HG03558 (cell line): ENCODE data around the gene C1QTNF9.
"Not testable (repeated sequence)": the region's sequence is repeated elsewhere in the genome, so short reads cannot be mapped to it uniquely, and the experiment has no call there.

ENCODE experiments used
- ATAC-seq: cut with Tn5 transposase; IDR thresholded peaks from one replicate; pipeline ENCODE4 v1.9.1; 2021; ENCODE audit warnings: moderate number of reproducible peaks; ENCODE audit not compliant: unreplicated experiment; ENCODE audit errors: extremely low read depth

Gene C1QTNF9

DNA sequence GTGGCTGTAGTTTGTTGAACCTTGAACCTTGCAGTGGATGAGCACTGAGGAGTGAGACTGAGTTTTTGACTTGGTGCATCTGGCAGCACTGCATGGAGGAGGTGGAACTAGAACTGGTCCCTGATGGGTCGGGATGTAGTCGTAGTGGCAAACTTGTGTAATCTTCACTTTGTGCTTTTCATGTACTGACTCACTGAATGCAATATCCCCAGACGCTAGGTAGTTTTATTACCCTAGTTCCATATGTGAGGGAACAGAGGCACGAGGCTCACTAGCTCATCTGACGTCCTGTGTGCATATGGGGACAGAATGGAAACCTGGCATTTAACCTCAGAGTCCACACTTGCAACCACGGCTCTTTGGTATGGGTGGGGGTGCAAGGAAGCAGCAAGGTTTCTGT, 10.3 kb downstream of the C1QTNF9 start:
- not testable (repeated sequence) for ATAC-seq

DNA sequence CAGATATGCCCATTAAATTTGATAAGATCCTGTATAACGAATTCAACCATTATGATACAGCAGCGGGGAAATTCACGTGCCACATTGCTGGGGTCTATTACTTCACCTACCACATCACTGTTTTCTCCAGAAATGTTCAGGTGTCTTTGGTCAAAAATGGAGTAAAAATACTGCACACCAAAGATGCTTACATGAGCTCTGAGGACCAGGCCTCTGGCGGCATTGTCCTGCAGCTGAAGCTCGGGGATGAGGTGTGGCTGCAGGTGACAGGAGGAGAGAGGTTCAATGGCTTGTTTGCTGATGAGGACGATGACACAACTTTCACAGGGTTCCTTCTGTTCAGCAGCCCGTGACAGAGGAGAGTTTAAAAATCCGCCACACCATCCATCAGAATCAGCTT, 12.0 kb downstream of the C1QTNF9 start:
- not testable (repeated sequence) for ATAC-seq

DNA sequence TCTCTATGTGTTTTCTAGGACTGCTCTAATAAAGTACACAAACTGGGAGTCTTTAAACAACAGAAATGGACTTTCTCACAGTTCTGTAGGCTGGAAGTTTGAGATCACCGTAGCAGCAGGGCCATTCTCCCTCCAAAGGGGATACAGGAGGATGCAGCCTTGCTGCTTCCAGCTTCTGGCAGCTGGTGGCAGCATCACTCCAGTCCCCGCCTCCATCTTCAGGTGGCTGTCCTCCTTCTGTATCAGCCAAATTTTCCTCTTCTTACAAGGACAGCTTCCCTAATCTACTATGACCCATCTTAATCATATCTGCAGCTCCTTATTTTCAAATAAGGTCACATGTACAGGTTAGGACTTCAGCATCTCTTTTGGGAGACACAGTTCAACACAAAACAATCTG, 13.1 kb downstream of the C1QTNF9 start:
- not testable (repeated sequence) for ATAC-seq

DNA sequence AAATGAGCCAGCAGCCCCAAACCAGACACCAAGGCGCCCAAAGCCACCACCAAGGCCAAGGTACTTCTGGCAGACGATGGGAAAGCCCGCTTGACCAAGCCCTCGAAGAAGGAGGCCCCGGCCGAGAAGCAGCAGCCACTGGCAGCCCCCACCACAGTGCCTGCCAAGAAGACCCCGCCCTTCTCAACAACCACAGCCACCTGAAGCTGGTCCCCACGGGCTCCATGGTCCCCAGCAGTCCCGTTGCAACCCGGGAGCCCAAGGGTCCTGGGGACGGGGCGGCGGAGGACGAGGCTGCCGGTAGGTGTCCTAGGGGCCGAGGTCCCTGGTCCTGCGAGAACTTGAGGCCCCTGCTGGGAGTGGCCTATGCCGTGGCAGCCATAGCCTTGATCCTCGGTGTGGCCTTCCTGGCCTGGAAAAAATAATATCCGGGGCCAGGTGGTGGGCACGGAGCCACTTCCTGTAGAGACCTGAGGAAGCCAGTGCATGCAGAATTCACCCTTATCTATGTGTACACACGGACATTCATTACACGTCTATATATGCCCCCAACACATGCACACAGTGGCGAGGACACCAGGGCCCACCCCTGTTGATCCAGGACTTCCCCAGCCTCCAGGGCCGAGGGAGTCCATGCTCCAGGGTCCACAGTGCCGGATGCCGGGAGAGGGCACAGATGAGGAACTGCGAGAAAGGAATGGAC, 13.8 kb downstream of the C1QTNF9 start:
- ATAC-seq: no peak

DNA sequence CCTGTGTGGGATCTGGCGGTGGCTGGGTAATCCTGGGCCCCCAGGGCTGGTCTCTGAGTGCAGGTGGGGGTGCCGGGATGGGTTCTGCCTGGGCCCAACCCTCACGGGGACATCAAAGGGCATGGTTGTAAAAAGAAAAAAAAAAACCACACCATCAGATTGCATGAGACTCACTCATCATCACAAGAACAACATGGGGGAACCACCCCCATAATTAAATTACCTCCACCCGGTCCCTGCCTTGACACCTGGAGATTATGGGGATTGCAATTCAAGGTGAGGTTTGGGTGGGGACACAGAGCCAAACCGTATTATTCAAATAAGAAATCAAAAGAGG, 14.3 kb downstream of the C1QTNF9 start:
- ATAC-seq: no peak

DNA sequence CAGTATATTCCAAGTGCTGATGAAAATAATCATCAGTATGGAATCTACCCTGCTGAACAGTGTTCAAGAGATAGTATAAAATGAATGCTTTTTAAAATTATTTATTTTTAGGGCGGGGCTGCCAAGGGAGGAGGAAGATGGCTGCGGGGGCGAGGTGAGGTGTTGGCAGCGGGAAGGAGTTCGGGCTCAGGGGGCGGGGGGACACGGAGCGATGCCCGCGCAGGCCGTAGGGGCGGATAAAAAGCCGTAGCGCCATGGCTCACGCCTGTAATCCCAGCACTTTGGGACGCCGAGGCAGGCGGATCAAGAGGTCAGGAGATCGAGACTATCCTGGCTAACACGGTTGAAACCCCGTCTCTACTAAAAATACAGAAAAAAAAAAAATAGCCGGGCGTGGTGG, 18.2 kb downstream of the C1QTNF9 start:
- not testable (repeated sequence) for ATAC-seq

DNA sequence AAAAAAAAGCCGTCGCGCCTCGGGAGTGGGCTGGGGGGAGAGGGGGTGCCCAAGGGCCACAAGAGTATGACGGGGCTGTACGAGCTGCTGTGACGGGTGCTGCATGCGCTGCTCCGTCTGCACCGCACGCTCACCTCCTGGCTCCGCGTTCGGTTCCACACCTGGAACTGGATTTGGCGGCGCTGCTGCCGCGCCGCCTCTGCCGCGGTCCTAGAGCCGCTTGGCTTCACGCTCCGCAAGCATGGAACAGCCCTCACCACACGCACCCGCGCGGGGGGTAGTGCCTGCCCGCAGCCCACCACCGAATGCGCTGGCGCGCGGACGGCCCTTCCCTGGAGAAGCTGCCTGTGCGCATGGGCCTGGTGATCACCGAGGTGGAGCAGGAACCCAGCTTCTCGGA, 18.8 kb downstream of the C1QTNF9 start:
- no peak for ATAC-seq

DNA sequence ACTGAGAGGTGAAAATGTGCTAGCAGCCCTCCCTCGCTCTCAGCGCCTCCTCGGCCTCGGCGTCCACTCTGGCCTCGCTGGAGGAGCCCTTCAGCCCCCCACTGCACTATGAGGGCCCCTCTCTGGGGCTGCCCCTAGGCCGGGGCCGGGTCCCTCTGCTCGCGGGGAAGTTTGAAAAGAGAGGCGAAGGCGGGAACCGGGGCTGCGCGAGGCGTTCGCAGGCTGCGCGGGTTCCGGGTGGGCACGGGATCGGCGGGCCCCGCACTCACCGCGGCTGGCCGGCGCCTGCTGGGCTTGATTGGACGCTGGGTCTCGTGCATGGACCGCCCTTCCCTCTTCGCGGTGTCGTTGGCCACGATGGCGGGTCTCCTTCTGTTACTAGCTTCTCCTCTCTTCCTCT, 29.3 kb downstream of the C1QTNF9 start:
- ATAC-seq: no peak

DNA sequence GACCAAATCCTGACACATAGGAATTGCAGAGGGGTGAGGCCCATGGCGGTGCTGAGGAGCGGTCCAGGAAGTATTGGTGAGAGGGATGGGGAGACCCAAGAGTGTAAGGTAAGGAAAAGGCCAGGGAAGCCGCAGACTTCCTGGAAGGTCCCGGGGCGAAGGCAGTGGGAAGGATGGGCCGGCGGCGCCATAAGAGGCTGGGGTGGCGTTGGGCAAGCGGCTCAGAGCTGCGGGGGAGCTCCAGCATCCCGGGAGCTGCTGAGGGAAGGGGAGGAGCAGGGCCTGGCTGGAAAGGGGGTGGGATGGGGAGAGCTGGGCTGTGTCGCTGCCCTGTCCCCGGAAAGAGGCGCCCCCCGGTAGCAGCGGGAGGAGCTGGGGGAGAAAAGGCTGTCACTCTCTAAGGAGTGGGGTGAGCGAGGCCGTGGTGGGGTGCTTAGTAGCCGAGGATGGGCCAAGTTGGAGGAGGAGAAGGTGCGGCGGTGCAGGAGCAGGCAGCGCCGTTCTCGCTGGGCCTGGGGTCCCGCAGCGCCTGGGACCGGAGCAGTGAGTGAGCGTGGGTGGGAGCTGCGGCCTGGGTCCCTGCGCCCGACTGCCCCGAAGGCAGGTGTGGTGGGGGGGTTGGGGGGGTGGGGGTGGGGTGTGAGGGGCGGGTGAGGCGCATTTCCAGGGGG, 30.7 kb downstream of the C1QTNF9 start:
- no peak for ATAC-seq

DNA sequence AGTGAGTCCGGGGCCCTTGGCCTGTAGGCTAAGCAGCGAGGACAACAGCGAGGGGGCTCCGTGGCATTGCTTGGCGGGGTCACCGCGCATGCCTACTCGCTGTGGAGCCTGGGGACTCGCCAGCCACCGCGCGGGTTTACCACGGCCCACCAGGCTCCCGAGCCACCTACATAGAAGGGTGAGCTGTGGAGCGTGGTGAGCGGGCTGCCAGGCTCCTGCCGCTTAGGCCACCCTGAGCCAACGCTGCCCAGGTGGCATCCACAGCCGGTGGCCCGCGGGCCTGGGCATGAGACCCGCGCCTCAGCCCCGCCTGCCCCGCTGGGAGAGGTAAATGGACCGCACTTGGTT, 31.2 kb downstream of the C1QTNF9 start:
- ATAC-seq: no peak

DNA sequence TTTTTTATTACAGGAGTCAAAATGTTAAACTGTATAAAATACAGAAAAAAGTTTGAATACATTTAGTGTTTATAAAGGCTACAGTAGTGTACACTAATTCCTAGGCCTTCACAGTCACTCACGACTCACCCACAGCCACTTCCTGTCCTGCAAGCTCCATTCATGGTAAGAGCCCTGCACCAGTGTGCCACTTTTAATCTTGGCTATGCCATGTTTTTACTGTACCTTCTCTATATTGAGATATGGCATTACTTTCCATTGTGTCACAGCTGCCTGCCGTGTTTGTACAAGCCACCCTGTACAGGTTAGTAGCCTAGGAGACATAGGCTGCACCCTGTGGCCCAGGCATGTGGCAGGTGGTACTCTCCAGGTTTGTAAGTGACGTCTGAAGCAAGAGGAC, 32.1 kb downstream of the C1QTNF9 start:
- ATAC-seq: no peak

DNA sequence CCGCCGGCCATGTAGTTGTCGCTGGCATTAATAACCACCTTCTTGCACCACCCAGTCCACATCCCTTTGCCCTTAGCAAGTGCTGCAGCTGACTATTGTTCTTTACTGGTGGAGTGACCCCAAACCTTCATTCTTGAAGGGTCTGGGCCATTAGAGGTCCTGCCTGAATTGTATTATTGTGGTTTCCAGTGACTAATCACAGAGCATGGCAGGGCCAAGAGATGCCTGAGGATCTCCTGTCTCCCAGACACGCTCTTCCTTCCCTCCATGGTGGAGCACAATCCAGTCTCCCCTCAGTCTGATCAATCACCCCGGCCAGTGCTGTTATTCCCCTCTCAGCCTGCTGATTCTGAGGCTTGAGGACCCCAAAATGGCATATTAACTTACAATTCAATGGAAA, 39.0 kb downstream of the C1QTNF9 start:
- no peak for ATAC-seq

DNA sequence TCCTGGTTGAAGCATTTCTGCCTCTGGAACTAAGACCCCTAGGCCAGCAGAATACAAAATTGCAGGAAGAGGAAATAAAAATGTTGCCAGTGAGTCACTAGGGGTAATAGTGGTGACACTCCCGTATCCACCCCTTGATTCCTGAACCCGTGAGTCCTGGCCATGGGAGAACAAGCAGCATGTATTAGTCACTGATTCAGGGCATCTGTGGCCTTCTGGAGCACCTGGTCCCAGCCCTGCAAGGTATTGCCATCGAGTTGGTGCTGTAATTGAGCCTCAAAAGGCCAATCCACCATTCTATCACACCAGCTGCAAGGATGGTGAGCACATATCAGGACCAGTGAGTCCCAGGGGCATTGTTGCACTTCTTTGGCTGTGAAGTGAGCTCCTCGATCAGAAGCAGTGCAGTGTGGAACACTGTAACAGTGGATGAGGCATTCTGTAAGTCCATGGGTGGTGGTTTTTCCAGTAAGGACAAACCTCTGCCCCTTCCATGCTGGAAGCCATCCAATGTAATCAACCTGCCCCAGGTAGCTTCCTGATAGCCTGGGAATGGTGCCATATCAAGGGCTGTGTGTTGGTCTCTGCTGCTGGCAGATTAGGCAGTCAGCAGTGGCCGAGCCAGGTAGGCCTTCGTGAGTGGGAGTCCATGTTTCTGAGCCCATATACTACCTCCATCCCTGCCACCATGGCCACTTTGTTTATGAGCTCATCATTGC, 39.6 kb downstream of the C1QTNF9 start:
- no peak for ATAC-seq

DNA sequence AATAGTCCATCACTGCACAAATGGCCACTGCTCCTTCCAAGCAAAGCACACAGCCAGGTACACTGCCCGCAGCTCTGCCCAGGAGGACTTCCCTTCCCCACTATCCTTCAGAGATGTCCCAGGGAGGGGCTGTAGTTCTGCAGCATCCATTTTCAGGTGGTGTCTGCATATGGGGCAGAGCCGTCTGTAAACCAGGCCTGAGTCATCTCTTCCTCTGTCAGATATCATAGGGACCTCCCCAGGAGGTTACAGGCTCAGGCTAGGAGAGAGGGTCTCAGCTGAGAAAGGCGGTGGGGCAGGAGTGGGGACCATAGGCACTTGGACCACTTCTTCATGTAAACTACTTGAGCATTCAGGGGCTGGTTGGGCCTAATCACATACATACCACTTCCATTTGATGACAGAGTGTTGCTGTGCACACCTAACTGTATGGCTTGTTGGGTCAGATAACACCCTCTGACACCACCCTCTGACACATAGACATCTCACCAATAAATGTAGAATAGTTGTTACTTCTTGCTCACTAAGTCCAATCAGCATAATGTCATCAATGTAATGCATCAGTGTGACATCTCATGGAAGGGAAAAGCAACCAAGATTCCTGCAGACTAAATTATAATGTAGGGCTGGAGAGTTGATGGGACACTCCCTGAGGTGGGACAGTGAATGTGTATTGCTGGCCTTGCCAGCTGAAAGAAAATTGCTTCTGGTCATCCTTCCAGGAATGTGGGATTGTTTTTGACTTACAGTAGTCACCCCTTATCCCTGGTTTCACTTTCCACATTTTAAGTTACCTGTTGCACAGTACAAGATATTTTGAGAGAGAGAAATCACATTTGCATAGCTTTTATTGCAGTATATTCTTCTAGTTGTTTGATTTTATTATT, 40.6 kb downstream of the C1QTNF9 start:
- ATAC-seq: not testable (repeated sequence)

DNA sequence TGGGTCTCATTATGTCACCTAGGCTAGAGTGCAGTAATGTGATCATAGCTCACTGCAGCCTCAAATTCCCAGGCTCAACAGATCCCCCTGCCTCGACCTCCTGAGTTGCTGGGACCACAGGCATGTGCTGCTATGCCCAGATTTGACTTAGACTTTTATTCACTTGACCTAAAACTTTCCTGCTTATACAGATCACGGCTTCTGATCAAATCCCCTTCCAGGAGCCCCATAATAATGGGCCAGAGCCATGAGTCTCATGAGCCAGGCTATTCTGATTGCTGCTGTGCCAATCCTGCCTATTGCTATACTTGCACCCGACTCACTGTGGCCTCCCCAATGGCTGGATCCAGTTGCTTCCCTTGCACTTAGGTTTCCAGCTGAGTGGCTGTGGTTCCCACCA, 42.0 kb downstream of the C1QTNF9 start:
- ATAC-seq: no peak

DNA sequence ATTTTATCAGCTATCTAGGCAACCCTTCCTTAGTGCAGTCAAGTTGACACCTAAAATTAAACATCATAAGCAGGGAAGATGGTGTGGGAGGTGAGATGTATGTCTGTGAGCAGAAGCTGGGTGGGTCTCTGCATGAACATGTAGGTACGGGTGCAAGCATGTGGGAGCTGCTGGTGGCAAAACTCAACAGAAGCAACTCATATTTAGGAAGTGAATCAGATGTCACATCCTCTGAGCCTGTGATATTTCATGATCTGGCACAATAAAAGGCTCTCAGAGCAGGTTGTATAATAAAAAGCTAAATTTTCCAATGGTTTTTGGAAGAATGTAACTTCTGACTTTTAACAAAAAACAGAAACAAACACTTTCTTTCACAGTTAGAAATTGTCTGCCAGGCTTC, 44.4 kb downstream of the C1QTNF9 start:
- ATAC-seq: no peak

DNA sequence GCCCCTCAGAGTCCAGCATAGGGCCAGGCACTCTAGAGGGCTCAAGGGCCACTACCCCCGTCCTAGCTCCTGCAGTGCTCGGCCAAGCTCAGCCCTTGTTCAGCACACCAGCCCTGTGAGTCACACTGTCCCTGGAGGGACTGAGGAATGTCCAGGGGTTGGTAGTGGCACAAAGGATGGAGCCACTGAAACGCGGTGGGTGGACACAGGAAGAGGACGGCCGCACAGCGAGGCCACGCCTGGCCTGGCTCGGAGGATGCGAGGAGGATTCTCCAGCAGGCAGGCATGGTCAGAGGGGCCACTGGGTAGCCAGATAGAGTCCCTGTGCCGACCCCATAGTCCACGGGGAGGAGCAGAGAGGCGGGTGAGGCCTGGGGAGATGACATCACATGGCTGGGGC, 45.7 kb downstream of the C1QTNF9 start:
- ATAC-seq: no peak

DNA sequence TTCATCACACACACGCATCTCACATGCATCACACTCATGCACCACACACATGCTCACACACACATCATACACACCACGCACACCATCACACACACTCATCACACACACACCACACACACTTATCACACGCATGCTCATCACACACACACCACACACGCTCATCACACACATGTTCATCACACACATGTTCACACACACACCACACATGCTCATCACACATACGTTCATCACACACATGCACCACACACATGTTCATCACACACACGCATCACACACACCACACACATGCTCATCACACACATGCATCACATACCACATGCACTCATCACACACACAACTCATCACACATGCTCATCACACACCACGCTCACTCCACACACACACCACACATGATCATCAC, 46.9 kb downstream of the C1QTNF9 start:
- ATAC-seq: no peak

DNA sequence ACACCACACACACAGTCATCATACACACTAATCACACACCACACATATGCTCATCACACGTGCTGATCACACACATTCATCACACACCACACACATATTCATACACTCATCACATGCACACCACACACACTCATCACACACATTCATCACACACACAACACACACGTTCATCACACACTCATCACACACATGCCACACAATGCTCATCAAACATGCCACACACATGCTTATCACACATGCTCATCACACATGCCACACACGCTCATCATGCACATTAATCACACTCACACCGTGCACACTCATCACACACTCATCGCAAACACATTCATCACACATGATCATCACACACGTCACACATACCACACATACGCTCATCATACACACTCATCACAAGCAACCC, 47.5 kb downstream of the C1QTNF9 start:
- ATAC-seq: no peak

DNA sequence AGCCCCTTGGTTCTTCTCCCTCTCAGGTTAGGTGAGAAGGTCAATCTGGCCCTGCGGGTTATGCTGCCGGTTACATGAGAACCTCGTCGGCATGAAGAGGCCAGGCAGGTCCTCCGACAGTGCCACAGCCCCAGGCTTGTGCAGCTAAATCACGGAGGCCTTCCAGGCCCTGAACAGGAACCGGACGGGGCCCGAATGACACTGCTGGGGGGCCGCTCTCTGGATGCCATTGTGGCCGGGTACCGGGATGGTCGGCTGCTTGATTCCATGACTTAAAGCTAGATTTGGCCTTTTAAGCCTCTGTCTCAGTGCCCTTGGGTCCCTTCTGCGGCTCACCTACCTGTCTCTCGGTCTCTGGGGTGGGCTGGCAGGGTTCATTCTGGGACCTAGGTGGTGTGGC, 48.4 kb downstream of the C1QTNF9 start:
- ATAC-seq: no peak

DNA sequence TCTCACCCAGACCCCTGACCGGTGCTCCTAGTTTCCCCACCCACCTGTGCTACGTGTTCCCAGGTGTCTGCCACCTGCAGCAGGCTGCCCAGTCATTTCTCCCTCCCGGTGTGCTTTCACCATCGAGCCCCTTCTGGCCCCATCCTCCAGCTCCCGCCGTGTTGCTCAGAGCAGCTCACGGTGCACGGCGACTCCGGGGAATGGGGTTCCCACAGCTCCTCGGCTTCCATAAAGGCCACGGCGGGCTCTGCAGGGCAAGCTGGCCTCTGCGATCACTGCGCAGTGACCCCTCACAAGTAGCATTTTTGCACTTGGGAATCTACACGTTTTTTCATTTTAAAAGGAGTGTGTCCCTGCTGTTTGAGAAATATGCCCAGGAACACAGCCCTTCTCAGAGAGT, 49.5 kb downstream of the C1QTNF9 start:
- ATAC-seq: not testable (repeated sequence)
